Activated T-helper 2 cell treated with anti-CD3 and anti-CD28 coated beads, Interferon-gamma antibody, Interleukin-2, Interleukin-4, amounts not matched to agents 10 μg/mL and 5 μg/mL and 100 μg/mL, durations not matched to agents 14 hours and 24 hours and 36 hours (primary cell): Measurements from ENCODE around the gene TRPC4. TPM values are rescaled to one million over a fixed set of nuclear protein-coding genes. Genes with fewer than 3 reads are reported as not detected.

Experiments
- DNase-seq: peaks from one replicate; pipeline ENCODE4 v3.0.0; 2021; ENCODE audit warnings: low spot score
- H3K27ac Mint-ChIP-seq: one replicate; pipeline ENCODE4 v1.8.0; 2021; ENCODE audit warnings: mixed read lengths
- H3K27me3 Mint-ChIP-seq: one replicate; pipeline ENCODE4 v1.8.0; 2021; ENCODE audit warnings: low read depth, mixed read lengths
- H3K36me3 Mint-ChIP-seq: one replicate; pipeline ENCODE4 v1.8.0; 2021; ENCODE audit warnings: low read depth, mixed read lengths
- H3K4me1 Mint-ChIP-seq: one replicate; pipeline ENCODE4 v1.8.0; 2021; ENCODE audit warnings: low read depth, mixed read lengths
- H3K4me3 Mint-ChIP-seq: one replicate; pipeline ENCODE4 v1.8.0; 2021; ENCODE audit warnings: low read depth, mild to moderate bottlenecking, moderate library complexity, mixed read lengths
- H3K9me3 Mint-ChIP-seq: one replicate; pipeline ENCODE4 v1.8.0; 2021; ENCODE audit warnings: mixed read lengths
- intact Hi-C: fragments of 100-400 bp; cut with micrococcal nuclease; formaldehyde crosslinking; loops from one replicate; pipeline ENCODE4 v1.15.1; 2023
- total RNA-seq: library from RNA; stranded (reverse); gene quantifications from 2 replicates; pipeline ENCODE4 v1.2.3, GENCODE V29; 2022

Gene TRPC4
- total RNA-seq, 1 donor from 2014 or later = not detected

GRCh38 chr13:37701306-37701705 lies 168.3 kb downstream of the TRPC4 start:
- Mint-ChIP-seq H3K9me3 (peaks cover 3% of the 10 kb centered on the region), H3K27ac (no peak overlapping the region), H3K4me3 (no peak overlapping the region), H3K36me3 (no peaks in the 10 kb centered on the region), H3K27me3 (no peaks in the 10 kb centered on the region), H3K4me1 (no peaks in the 10 kb centered on the region)
- intact Hi-C loops = no loop called here
- no peak for DNase-seq

- Mint-ChIP-seq H3K4me1 (no peaks in the 10 kb centered on the region), H3K4me3 (no peak overlapping the region), H3K36me3 (no peaks in the 10 kb centered on the region), H3K27ac (no peak overlapping the region), H3K9me3 (peaks cover 3% of the 10 kb centered on the region), H3K27me3 (no peaks in the 10 kb centered on the region)
- intact Hi-C loops = no loop called here
- no peak for DNase-seq
Measured at GRCh38 chr13:37700887-37701286, 168.7 kb downstream of the TRPC4 start.

- Mint-ChIP-seq H3K27me3 (no peaks in the 10 kb centered on the region), H3K4me1 (no peaks in the 10 kb centered on the region), H3K27ac (no peak overlapping the region), H3K9me3 (peaks cover 8% of the 10 kb centered on the region), H3K4me3 (no peak overlapping the region), H3K36me3 (no peaks in the 10 kb centered on the region)
- DNase-seq = no peak
- intact Hi-C loops = no loop called here
Measured at GRCh38 chr13:37695200-37695599, 174.4 kb downstream of the TRPC4 start.

- H3K27ac Mint-ChIP-seq = no peak overlapping the region
- H3K4me3 Mint-ChIP-seq = no peak overlapping the region
- H3K9me3 Mint-ChIP-seq = peaks cover 3% of the 10 kb centered on the region
- H3K27me3 Mint-ChIP-seq = no peaks in the 10 kb centered on the region
- H3K36me3 Mint-ChIP-seq = no peaks in the 10 kb centered on the region
- no peaks in the 10 kb centered on the region for H3K4me1 Mint-ChIP-seq
- intact Hi-C loops = no loop called here
- no peak for DNase-seq
Measured at GRCh38 chr13:37690361-37690760, 179.2 kb downstream of the TRPC4 start.

- no peaks in the 10 kb centered on the region for H3K27me3 Mint-ChIP-seq
- H3K9me3 Mint-ChIP-seq = no peaks in the 10 kb centered on the region
- H3K27ac Mint-ChIP-seq = no peak overlapping the region
- no peak overlapping the region for H3K4me3 Mint-ChIP-seq
- H3K36me3 Mint-ChIP-seq = no peaks in the 10 kb centered on the region
- no peak for DNase-seq
- intact Hi-C loops = no loop called here
- no peaks in the 10 kb centered on the region for H3K4me1 Mint-ChIP-seq
Measured at GRCh38 chr13:37686501-37686900, 183.1 kb downstream of the TRPC4 start.

- Mint-ChIP-seq H3K36me3 (no peaks in the 10 kb centered on the region), H3K4me1 (no peaks in the 10 kb centered on the region), H3K4me3 (no peak overlapping the region), H3K27me3 (no peaks in the 10 kb centered on the region), H3K9me3 (no peaks in the 10 kb centered on the region), H3K27ac (no peak overlapping the region)
- intact Hi-C loops = no loop called here
- DNase-seq = no peak
Measured at GRCh38 chr13:37685206-37685605, 184.4 kb downstream of the TRPC4 start.

- Mint-ChIP-seq H3K4me1 (no peaks in the 10 kb centered on the region), H3K4me3 (no peak overlapping the region), H3K9me3 (no peaks in the 10 kb centered on the region), H3K36me3 (no peaks in the 10 kb centered on the region), H3K27ac (no peak overlapping the region), H3K27me3 (no peaks in the 10 kb centered on the region)
- DNase-seq = no peak
- intact Hi-C loops = no loop called here
Measured at GRCh38 chr13:37682496-37682895, 187.1 kb downstream of the TRPC4 start.

- no peaks in the 10 kb centered on the region for H3K36me3 Mint-ChIP-seq
Measured at GRCh38 chr13:37681281-37682032, 188.1 kb downstream of the TRPC4 start.

GRCh38 chr13:37680137-37680536 lies 189.4 kb downstream of the TRPC4 start:
- Mint-ChIP-seq H3K27me3 (no peaks in the 10 kb centered on the region), H3K36me3 (no peaks in the 10 kb centered on the region), H3K4me1 (no peaks in the 10 kb centered on the region), H3K27ac (no peak overlapping the region), H3K9me3 (peaks cover 3% of the 10 kb centered on the region), H3K4me3 (no peak overlapping the region)
- no peak for DNase-seq
- intact Hi-C loops = no loop called here

More at GRCh38 chr13:37681281-37682032, 188.1 kb downstream of the TRPC4 start:
- DNase-seq = no peak
- intact Hi-C loops = no loop called here
- Mint-ChIP-seq H3K9me3 (no peaks in the 10 kb centered on the region), H3K27me3 (no peaks in the 10 kb centered on the region), H3K27ac (no peak overlapping the region), H3K4me3 (no peak overlapping the region), H3K4me1 (no peaks in the 10 kb centered on the region)

- no peak for DNase-seq
- intact Hi-C loops = no loop called here
- H3K27me3 Mint-ChIP-seq = no peaks in the 10 kb centered on the region
- H3K27ac Mint-ChIP-seq = no peak overlapping the region
- H3K4me1 Mint-ChIP-seq = no peaks in the 10 kb centered on the region
- H3K4me3 Mint-ChIP-seq = no peak overlapping the region
- H3K36me3 Mint-ChIP-seq = no peaks in the 10 kb centered on the region
- H3K9me3 Mint-ChIP-seq = peaks cover 3% of the 10 kb centered on the region
Measured at GRCh38 chr13:37679043-37679442, 190.5 kb downstream of the TRPC4 start.

- no peak overlapping the region for H3K4me3 Mint-ChIP-seq
- no peaks in the 10 kb centered on the region for H3K4me1 Mint-ChIP-seq
- no peak overlapping the region for H3K27ac Mint-ChIP-seq
- DNase-seq = no peak
- intact Hi-C loops = no loop called here
- no peaks in the 10 kb centered on the region for H3K36me3 Mint-ChIP-seq
- H3K9me3 Mint-ChIP-seq = peaks cover 11% of the 10 kb centered on the region
- no peaks in the 10 kb centered on the region for H3K27me3 Mint-ChIP-seq
Measured at GRCh38 chr13:37669845-37670244, 199.7 kb downstream of the TRPC4 start.

- H3K4me3 Mint-ChIP-seq = no peak overlapping the region
- no peak for DNase-seq
- intact Hi-C loops = no loop called here
- peaks cover 11% of the 10 kb centered on the region for H3K9me3 Mint-ChIP-seq
- H3K27me3 Mint-ChIP-seq = no peaks in the 10 kb centered on the region
- no peaks in the 10 kb centered on the region for H3K36me3 Mint-ChIP-seq
- H3K27ac Mint-ChIP-seq = no peak overlapping the region
- no peaks in the 10 kb centered on the region for H3K4me1 Mint-ChIP-seq
Measured at GRCh38 chr13:37667702-37668101, 201.9 kb downstream of the TRPC4 start.

GRCh38 chr13:37666036-37666435 lies 203.5 kb downstream of the TRPC4 start:
- Mint-ChIP-seq H3K27me3 (no peaks in the 10 kb centered on the region), H3K4me3 (no peak overlapping the region), H3K4me1 (no peaks in the 10 kb centered on the region), H3K36me3 (no peaks in the 10 kb centered on the region), H3K27ac (no peak overlapping the region), H3K9me3 (peaks cover 11% of the 10 kb centered on the region)
- intact Hi-C loops = no loop called here
- DNase-seq = no peak

- no peaks in the 10 kb centered on the region for H3K36me3 Mint-ChIP-seq
- peaks cover 11% of the 10 kb centered on the region for H3K9me3 Mint-ChIP-seq
- DNase-seq = no peak
- no peak overlapping the region for H3K4me3 Mint-ChIP-seq
- no peaks in the 10 kb centered on the region for H3K4me1 Mint-ChIP-seq
- intact Hi-C loops = no loop called here
- H3K27ac Mint-ChIP-seq = no peak overlapping the region
- H3K27me3 Mint-ChIP-seq = no peaks in the 10 kb centered on the region
Measured at GRCh38 chr13:37665420-37665819, 204.2 kb downstream of the TRPC4 start.
